DOHH2 (cell line): ENCODE results near the gene FNIP1.

ENCODE experiments used
- CTCF ChIP-seq: fragments of 200-600 bp; sonication (generic); IDR thresholded peaks from one replicate; pipeline ENCODE4 v1.5.1; 2014; ENCODE audit warnings: antibody characterized with exemption, mild to moderate bottlenecking, low read depth, low read length; ENCODE audit not compliant: poor library complexity, severe bottlenecking
- EZH2phosphoT487 ChIP-seq: fragments of 200-600 bp; sonication (generic); IDR thresholded peaks from 2 replicates; pipeline ENCODE4 v1.6.1; 2017; ENCODE audit warnings: borderline replicate concordance, mild to moderate bottlenecking, antibody characterized with exemption, low read length, moderate library complexity, mixed read lengths

DNA sequence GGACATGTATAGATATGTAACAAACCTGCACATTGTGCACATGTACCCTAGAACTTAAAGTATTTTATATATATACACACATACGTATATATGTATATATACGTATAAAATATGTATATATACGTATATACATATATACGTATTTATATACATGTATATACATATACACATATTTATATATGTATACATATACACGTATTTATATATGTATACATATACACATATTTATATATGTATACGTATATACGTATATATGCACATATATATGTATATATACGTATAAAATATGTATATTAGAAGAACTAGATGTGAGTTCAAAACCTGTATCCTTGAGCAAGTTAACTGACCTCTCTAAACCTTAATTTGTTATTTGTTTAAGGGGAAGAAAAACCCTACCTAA lies 61.4 kb downstream of the FNIP1 start:
- TF ChIP-seq CTCF (no peak), EZH2phosphoT487 (no peak)
